GM12878 (cell line): ENCODE measurements around the gene GMPPB. TPM values are rescaled to one million over a fixed set of nuclear protein-coding genes. Genes with fewer than 3 reads are reported as not detected.
A peak's percentile ranks its signal among the peaks of the same experiment; 100 is the strongest.

Experiments used
- ATAC-seq: fragments of 200-7000 bp; cut with Tn5 transposase; 3 replicates; pipeline ENCODE4 v1.9.1; 2020; ENCODE audit warnings: mild to moderate bottlenecking, moderate library complexity
- BruUV-seq: library from RNA; stranded (reverse); fragments of 400-500 nt; replicated peaks from 2 replicates; lab custom pipeline; 2021; lab: Mats Ljungman, UMichigan
- CTCF ChIA-PET: fragments of 300-600 bp; sonication (Branson Sonifier 250); formaldehyde crosslinking; extraction: SDS; loops from one replicate; lab custom pipeline; 2021; ENCODE audit warnings: inconsistent platforms; lab: Yijun Ruan, JAX
- POLR2A ChIA-PET: fragments of 350-600 bp; formaldehyde crosslinking; extraction: SDS; loops from one replicate; lab custom pipeline; 2021; ENCODE audit warnings: inconsistent platforms; lab: Charles Lee
- RAD21 ChIA-PET: fragments of 300-600 bp; sonication (Branson Sonifier 250); formaldehyde crosslinking; loops from one replicate; lab custom pipeline; 2023; ENCODE audit warnings: antibody characterized with exemption; ENCODE audit not compliant: unreplicated experiment; lab: Charles Lee
- SMC1A ChIA-PET: fragments of 300-600 bp; sonication (Branson Sonifier 250); formaldehyde crosslinking; loops from one replicate; lab custom pipeline; 2023; ENCODE audit not compliant: unreplicated experiment, uncharacterized antibody; lab: Charles Lee
- DNase-seq: peaks from one replicate; pipeline ENCODE4 v3.0.0-alpha.2; 2011; ENCODE audit warnings: low read depth, low spot score
- FAIRE-seq: peaks from 3 replicates; lab custom pipeline; 2011; peaks lifted over from hg19 to GRCh38; lab: Jason Lieb, UNC
- H2AFZ ChIP-seq: 2 replicates; pipeline ENCODE4 v1.6.0; 2011; ENCODE audit warnings: low read depth, low read length, control low read depth; ENCODE audit not compliant: control insufficient read depth
- H3K27ac ChIP-seq: 2 replicates; pipeline ENCODE4 v1.5.1; 2011; ENCODE audit warnings: control low read depth; ENCODE audit not compliant: control insufficient read depth, insufficient read depth
- H3K27me3 ChIP-seq, 2 experiments: replicated peaks in 1 of 2; 2 replicates each; pipeline versions ENCODE4 v1.6.0 to v1.6.1; 2011; ENCODE audit warnings: low read length in 1 of 2; ENCODE audit not compliant: control insufficient read depth in 2 of 2, insufficient read depth in 2 of 2
- H3K36me3 ChIP-seq, 2 experiments: 2 replicates each; pipeline ENCODE4 v1.5.1; 2011; ENCODE audit warnings: low read length in 1 of 2; ENCODE audit not compliant: control insufficient read depth in 2 of 2, insufficient read depth in 2 of 2
- H3K4me1 ChIP-seq: 2 replicates; pipeline ENCODE4 v1.6.1; 2011; ENCODE audit warnings: mild to moderate bottlenecking, low read length, moderate library complexity, mixed read lengths; ENCODE audit not compliant: control insufficient read depth, insufficient read depth
- H3K4me2 ChIP-seq: 2 replicates; pipeline ENCODE4 v1.6.0; 2011; ENCODE audit warnings: control low read depth; ENCODE audit not compliant: control insufficient read depth, insufficient read depth
- H3K4me3 ChIP-seq: fragments of 200-600 bp; sonication (generic); 2 replicates; pipeline ENCODE4 v1.5.1; 2016
- H3K79me2 ChIP-seq: 2 replicates; pipeline ENCODE4 v1.6.0; 2011; ENCODE audit warnings: low read length; ENCODE audit not compliant: control insufficient read depth, insufficient read depth
- H3K9ac ChIP-seq: 2 replicates; pipeline ENCODE4 v1.8.0; 2011; ENCODE audit warnings: low read length, control low read depth, mixed read lengths; ENCODE audit not compliant: control insufficient read depth, insufficient read depth
- H3K9me3 ChIP-seq: replicated peaks from 3 replicates; pipeline ENCODE4 v1.5.1; 2011; ENCODE audit warnings: mild to moderate bottlenecking, low read length; ENCODE audit not compliant: control insufficient read depth, insufficient read depth
- H4K20me1 ChIP-seq: 2 replicates; pipeline ENCODE4 v1.6.0; 2011; ENCODE audit not compliant: control insufficient read depth, insufficient read depth
- CEBPB ChIP-seq, 2 experiments: fragments of 150-350 bp in 1 of 2; IDR thresholded peaks; 2 replicates each; pipeline ENCODE4 v1.6.1; 2012 to 2014; ENCODE audit warnings: low read depth in 2 of 2, low read length in 2 of 2, borderline replicate concordance in 1 of 2, inconsistent platforms in 1 of 2
- CHD2 ChIP-seq: IDR thresholded peaks from 2 replicates; pipeline ENCODE4 v1.6.1; 2011; ENCODE audit warnings: low read depth, low read length, improper control_type of control experiment, borderline replicate concordance
- CTCF ChIP-seq, 3 experiments: IDR thresholded peaks in 2 of 3; conservative IDR thresholded peaks in 1 of 3; 2 replicates each; pipeline ENCODE4 v1.5.1; 2011; ENCODE audit warnings: low read depth in 3 of 3, low read length in 3 of 3, mild to moderate bottlenecking in 3 of 3, control low read depth in 2 of 3, moderate library complexity in 2 of 3, inconsistent platforms in 1 of 3, mixed read lengths in 1 of 3; ENCODE audit not compliant: control insufficient read depth in 2 of 3, insufficient read depth in 1 of 3; ENCODE audit errors: extremely low read depth in 1 of 3
- KDM1A ChIP-seq: fragments of 200-600 bp; sonication (generic); IDR thresholded peaks from 2 replicates; pipeline ENCODE4 v1.6.1; 2016; ENCODE audit warnings: borderline replicate concordance
- MTA2 ChIP-seq: fragments of 450-650 bp; IDR thresholded peaks from 2 replicates; pipeline ENCODE4 v1.6.1; 2016; ENCODE audit warnings: low read depth, mild to moderate bottlenecking, moderate library complexity
- NKRF ChIP-seq: fragments of 450-650 bp; conservative IDR thresholded peaks from 2 replicates; pipeline ENCODE4 v1.6.1; 2017; ENCODE audit warnings: mild to moderate bottlenecking, moderate library complexity
- POLR2A ChIP-seq: IDR thresholded peaks from 2 replicates; pipeline ENCODE4 v1.6.1; 2011; ENCODE audit warnings: low read depth, mild to moderate bottlenecking, low read length
- RAD51 ChIP-seq: fragments of 450-650 bp; IDR thresholded peaks from 2 replicates; pipeline ENCODE4 v1.6.1; 2016; ENCODE audit warnings: moderate library complexity, mild to moderate bottlenecking, inconsistent platforms
- SIN3A ChIP-seq: IDR thresholded peaks from 2 replicates; pipeline ENCODE4 v1.6.1; 2012; ENCODE audit warnings: low read depth, low read length, improper control_type of control experiment
- SIX5 ChIP-seq: IDR thresholded peaks from 2 replicates; pipeline ENCODE4 v1.6.1; 2011; ENCODE audit warnings: mild to moderate bottlenecking, low read depth, low read length, moderate library complexity; ENCODE audit not compliant: severe bottlenecking
- SRF ChIP-seq, 2 experiments: IDR thresholded peaks; 2 replicates each; pipeline ENCODE4 v1.6.1; 2011; ENCODE audit warnings: low read depth in 2 of 2, low read length in 2 of 2, mild to moderate bottlenecking in 1 of 2, moderate library complexity in 1 of 2
- SUPT20H ChIP-seq: IDR thresholded peaks from 2 replicates; pipeline ENCODE4 v1.6.1; 2011; ENCODE audit warnings: low read depth, mild to moderate bottlenecking, low read length, moderate library complexity, borderline replicate concordance; ENCODE audit not compliant: control insufficient read depth
- WGBS: methylation state at CpG from one replicate; pipeline ENCODE4 v1.1.6; 2016; ENCODE audit warnings: low lambda C conversion rate; ENCODE audit not compliant: insufficient replicate concordance, insufficient coverage; ENCODE audit errors: missing lambda C conversion rate; 5-methylcytosine and 5-hydroxymethylcytosine counted together
- in situ Hi-C: fragments of 300-500 bp; cut with MboI; formaldehyde crosslinking; loops from 9 replicates; pipeline ENCODE4 v1.14.3; 2018; ENCODE audit warnings: mixed read lengths
- intact Hi-C: fragments of 100-400 bp; cut with micrococcal nuclease; formaldehyde crosslinking; loops from one replicate; pipeline ENCODE4 v1.14.2; 2022; ENCODE audit not compliant: unreplicated experiment
- polyA plus RNA-seq, 11 experiments: library from polyadenylated mRNA; depleted of rRNA in 4 of 11; unstranded in 6 of 11; stranded (reverse) in 5 of 11; fragments of >200 nt; fragmentation: Nextera tagmentation in 4 of 11; fragmentation: Illumina TruSeq in 1 of 11; extraction: Ambion mirVana in 4 of 11; extraction: Trizol in 1 of 11; gene quantifications; 1 replicate in 1 of 11; 2 replicates in 10 of 11; pipeline versions ENCODE4 v1.2.1 to v1.2.3, GENCODE V29; 2011 to 2016; ENCODE audit warnings: inconsistent platforms in 2 of 11, missing spikeins in 2 of 11, low read depth in 1 of 11
- total RNA-seq, 4 experiments: library from RNA; depleted of rRNA in 3 of 4; stranded (reverse); fragments of >200 nt in 3 of 4; fragmentation: Illumina TruSeq in 1 of 4; extraction: Trizol in 1 of 4; gene quantifications; 2 replicates each; pipeline versions ENCODE4 v1.2.1 to v1.2.3, GENCODE V29; 2013 to 2021

Gene GMPPB
- total and polyA plus RNA-seq, 10 of the 15 experiments (the other 5 are each of a cell fraction or from before 2014, with no cell fraction given) = 2.3 to 99.5 (median 23.3) TPM

- H4K20me1 ChIP-seq = no peaks in the 10 kb centered on the region
- SMC1A ChIA-PET = no interaction called here
- peaks cover 6% of the 10 kb centered on the region for H3K4me1 ChIP-seq
- DNase-seq (no peak), FAIRE-seq (no peak), ATAC-seq (no peak)
- CTCF ChIA-PET = no interaction called here
- no peak overlapping the region for H3K27ac ChIP-seq
- no peaks in the 10 kb centered on the region for H3K27me3 ChIP-seq
- no peak overlapping the region for H2AFZ ChIP-seq
- TF ChIP-seq SIN3A = no peak
- TF ChIP-seq SIX5 = no peak
- TF ChIP-seq RAD51 = no peak
- TF ChIP-seq SUPT20H = no peak
- no peak for TF ChIP-seq CEBPB (IDR thresholded peaks at IDR 0.05; ENCODE audit: borderline replicate concordance in 1 of 2, low read depth in 2 of 2, low read length in 2 of 2)
- no peak for TF ChIP-seq MTA2
- RAD21 ChIA-PET = no interaction called here
- no peaks in the 10 kb centered on the region; the same call in 2 of the 3 replicates for H3K9me3 ChIP-seq
- intact Hi-C loops (no loop called here), in situ Hi-C loops (no loop called here)
- H3K9ac ChIP-seq = no peak overlapping the region
- POLR2A ChIA-PET = no interaction called here
- 87% methylated on average over 13 of the region's 13 CpGs for WGBS
- no TSS peak for BruUV-seq
- H3K4me2 ChIP-seq = no peak overlapping the region
- no peak overlapping the region for H3K4me3 ChIP-seq
- no peaks in the 10 kb centered on the region for H3K79me2 ChIP-seq
- H3K36me3 ChIP-seq = peaks cover 0 to 2% of the 10 kb centered on the region in 2 experiments; a peak in 2 of 4 replicates
These were observed 8.1 kb downstream of the GMPPB start for GRCh38 chr3:49715611-49716121.

GRCh38 chr3:49714728-49715550, 8.8 kb downstream of the GMPPB start:
- 76% methylated on average over 13 of the region's 13 CpGs for whole genome bisulfite sequencing
- no TSS peak for BruUV-seq
- in situ Hi-C loops (no loop called here), intact Hi-C loops (no loop called here)
- Histone ChIP-seq H3K27me3 (no peaks in the 10 kb centered on the region), H3K4me1 (peaks cover 6% of the 10 kb centered on the region), H2AFZ (no peak overlapping the region), H3K9ac (no peak overlapping the region), H3K79me2 (no peaks in the 10 kb centered on the region), H3K36me3 (no peaks in the 10 kb centered on the region; a peak in 2 of 4 replicates), H4K20me1 (no peaks in the 10 kb centered on the region), H3K4me3 (no peak overlapping the region), H3K4me2 (no peak overlapping the region), H3K9me3 (no peaks in the 10 kb centered on the region; the same call in 2 of the 3 replicates), H3K27ac (no peak overlapping the region)
- SMC1A ChIA-PET = no interaction called here
- POLR2A ChIA-PET = no interaction called here
- no peak for FAIRE-seq
- CTCF ChIA-PET = no interaction called here
- no peak for DNase-seq
- RAD21 ChIA-PET = no interaction called here
- ATAC-seq = no peak
- TF ChIP-seq SRF (IDR thresholded peaks at IDR 0.05; ENCODE audit: low read depth in 2 of 2, low read length in 2 of 2) (no peak), POLR2A (peak; percentile 7; the same call in 1 of the 2 replicates), KDM1A (no peak), CHD2 (no peak), NKRF (no peak), CTCF (IDR thresholded peaks at IDR 0.05 in 2 of 3, conservative IDR thresholded peaks at IDR 0.05 in 1 of 3; ENCODE audit: control insufficient read depth in 2 of 3, extremely low read depth in 1 of 3, insufficient read depth in 1 of 3, low read depth in 3 of 3, low read length in 3 of 3) (no peak)
